GM18517 (cell line): ENCODE measurements around the gene SIRPB2.

Experiments used
- ATAC-seq: cut with Tn5 transposase; IDR thresholded peaks from one replicate; pipeline ENCODE4 v1.9.1; 2021; ENCODE audit warnings: mild to moderate bottlenecking, moderate library complexity; ENCODE audit not compliant: unreplicated experiment

SIRPB2 gene

DNA sequence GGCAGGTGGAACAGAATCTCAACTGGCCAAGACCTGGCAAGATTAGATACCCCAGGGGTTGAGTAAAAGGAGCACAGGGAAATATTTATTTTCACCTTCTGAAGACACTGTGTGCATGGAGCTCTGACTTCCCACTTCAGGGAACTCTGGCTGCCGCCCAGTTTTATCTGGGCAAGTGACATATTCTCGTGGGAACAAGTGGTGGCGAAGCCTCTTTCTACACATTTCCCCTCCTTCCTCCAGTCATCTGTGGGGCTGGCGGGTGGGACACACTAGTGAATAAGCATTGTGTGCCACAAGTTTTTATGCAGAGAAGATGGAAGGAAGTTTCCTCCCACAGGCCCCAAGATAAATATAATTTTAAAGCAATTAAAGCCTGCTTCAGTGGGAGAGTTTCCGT is 48.1 kb downstream of the SIRPB2 start:
- no peak for ATAC-seq

DNA sequence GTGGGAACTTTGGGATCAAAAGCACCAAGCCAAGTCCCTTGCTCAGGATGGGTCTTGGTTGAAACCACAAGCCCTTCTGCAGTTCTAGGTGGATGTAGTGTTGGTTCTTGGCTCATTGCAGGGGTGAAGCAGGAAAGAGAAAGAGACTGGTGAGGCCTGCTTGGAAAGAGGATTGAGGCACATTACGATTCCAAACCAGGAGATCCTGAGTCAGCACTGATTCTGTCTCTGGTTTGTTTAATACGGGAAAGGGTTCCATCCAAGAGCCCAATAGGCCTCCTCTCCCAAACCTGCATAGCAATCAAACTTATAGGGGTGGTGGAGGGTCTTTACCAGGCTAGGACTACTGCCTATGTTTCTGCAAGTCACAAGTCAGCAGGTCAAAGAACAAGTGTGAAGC is 48.9 kb downstream of the SIRPB2 start:
- ATAC-seq: no peak

DNA sequence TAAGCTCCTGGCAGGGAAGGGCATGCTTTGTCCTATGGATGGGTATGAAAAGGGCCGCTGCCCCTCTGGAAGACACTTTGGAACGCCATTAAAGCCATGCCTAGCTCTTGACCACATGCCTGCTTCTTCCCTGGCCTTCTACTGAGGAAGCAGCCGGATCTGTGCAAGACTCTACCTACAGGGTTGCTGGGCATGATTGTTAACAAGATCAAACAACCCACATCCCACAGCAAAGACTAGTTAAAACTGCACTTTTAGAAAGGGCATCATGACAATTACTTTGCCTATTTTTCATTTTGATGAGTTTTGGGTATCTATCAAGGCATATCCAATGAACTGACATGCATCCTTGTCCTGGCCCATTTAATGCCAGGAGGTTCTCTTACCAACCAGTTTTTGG is 50.1 kb downstream of the SIRPB2 start:
- ATAC-seq: no peak

DNA sequence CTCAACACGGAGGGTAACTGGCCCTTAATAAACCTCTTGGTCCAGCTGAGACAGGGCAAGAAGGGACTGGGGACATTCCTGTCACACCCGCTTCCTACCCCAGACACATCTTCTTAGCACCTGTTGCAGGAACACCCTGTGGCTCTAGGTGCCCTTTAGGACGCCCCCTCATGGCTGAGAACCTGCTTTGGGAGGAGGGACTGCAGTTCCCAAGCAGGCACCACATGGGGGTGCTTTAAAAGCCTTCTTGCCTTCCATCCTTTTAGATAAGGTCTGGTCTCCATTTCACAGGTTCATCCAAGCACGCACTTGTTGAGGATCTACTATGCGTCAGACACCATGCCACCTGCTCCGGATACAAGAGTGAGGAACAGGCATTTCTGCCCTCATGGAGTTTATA is 51.2 kb downstream of the SIRPB2 start:
- ATAC-seq: no peak

DNA sequence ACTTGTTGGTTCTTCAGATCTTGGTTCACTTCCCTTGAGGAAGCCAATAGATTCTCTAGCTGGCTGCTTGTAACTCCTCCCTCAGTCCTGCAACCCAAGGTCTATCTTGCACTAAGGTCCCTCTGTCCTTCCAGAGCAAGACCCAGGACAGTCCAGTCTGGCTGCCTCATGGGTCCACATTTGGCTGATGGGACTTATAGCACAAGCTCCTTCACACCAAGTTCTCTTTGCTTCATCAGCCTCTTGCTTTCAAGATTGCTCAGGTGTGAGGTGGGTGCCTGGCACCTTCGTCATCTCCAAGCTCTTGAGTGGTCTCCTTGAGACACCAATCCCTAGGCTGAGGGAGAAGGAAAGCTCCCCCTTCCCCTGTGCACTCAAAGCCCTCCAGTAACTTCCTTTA is 52.9 kb downstream of the SIRPB2 start:
- ATAC-seq: no peak

DNA sequence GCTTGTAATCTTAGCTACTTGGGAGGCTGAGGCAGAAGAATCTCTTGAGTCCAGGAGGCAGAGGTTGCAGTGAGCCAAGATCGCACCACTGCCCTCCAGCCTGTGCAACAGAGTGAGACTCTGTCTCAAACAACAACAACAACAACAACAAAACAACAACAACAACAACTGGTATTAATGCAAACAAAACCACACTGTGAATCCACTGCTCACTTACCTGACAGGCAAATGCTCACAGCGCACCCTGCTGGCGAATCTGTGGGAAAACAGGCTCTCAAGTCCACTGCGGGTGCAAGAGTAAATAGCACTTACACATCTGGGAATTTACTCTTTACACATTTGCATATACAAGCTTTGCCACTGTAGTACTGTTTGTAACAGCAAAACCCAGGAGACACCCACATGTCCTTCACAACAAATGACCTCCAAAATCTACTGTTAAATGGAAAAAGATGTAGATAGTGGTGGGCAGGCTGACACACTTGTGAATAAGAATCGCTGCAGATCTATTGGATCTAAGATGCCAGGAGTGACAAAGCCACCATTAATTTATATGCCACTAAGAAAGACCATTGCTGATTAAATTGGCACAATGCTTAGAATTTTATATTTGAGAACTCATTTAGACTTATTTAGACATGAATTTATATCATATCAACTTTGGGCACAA is 53.9 kb downstream of the SIRPB2 start:
- ATAC-seq: no peak

DNA sequence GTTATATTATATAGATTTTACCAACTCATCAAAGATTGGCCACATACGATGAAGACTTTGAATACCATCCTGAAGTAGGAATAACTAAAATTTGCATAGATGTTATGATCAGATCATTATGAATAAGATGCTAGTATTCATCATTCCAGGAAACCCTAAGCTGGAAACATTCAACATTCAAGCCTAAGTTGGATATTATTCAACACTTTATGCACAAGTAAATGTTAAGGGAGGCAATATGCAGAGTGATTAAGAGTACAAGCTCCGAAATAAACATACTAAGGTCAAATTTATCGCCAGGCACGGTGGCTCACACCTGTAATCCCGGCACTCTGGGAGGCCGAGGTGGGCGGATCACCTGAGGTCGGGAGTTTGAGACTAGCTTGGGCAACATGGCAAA is 55.0 kb downstream of the SIRPB2 start:
- no peak for ATAC-seq

DNA sequence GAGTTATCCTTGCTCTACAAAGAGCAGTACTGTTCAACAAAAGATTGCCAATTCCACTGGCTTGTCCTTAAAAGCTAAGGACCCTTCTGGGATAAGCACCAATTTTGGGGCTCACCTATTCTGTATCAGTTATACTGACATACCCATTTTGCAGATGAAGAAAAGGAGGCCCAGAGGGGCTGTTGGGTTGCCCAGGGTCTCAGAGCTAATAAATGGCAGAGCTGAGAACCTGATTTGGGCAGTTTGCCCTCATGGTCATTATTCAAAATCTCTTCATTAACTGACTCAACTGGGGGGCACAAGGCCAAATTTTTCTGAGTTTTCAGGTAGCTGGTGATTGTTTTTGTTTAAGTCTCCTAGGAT is 55.9 kb downstream of the SIRPB2 start:
- no peak for ATAC-seq

DNA sequence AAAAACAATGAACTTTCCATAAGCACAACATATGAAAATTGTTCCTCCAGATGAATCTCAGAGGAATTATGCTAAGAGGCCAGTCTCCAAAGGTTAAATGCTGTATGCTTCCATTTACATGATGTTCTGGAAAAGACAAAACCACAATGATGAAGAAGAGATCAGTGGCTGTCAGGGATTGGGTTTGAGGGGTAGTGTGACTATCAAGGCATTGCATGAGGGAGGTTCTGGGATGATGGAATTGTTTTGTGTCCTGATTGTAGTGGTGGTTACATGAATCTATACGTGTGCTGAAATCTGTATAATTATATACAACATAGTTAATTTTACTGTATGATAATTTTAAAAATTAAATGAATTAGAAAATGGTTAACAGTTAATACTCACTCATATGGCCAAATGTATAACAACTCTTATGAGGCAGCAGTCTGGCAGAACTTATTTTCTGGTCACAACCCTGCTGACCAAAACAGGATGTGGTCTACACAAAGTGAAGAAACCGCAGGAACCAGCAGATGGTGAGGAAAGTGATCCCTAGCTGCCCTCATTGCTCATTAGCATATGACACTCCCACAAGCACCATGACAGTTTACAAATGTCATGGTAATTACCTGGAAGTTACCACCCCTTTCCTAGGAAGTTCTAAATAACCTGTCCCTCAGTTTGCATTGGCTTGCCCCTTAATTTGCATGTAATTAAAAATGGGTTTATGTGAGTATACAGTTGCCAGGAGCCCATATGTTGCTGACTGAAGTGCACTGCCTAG is 56.5 kb downstream of the SIRPB2 start:
- ATAC-seq: peak; percentile 87

DNA sequence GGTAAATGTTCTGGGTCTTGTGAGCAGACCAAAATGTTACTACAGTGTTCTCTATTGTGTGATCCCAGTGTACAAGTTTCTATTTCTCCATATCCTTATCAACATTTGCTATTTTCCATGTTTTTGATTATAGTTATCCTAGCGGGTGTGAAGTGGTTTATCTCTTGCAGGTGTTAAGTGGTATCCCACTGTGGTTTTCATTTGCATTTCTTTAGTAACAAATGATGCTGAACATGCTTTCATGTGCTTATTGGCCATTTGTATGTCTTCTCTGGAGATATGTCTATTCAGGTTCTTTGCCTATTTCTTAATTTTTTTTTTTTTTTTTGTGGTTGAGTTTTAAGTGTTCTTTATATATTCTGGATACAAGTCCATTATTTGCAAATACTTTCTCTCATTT is 60.1 kb downstream of the SIRPB2 start:
- ATAC-seq: no peak

DNA sequence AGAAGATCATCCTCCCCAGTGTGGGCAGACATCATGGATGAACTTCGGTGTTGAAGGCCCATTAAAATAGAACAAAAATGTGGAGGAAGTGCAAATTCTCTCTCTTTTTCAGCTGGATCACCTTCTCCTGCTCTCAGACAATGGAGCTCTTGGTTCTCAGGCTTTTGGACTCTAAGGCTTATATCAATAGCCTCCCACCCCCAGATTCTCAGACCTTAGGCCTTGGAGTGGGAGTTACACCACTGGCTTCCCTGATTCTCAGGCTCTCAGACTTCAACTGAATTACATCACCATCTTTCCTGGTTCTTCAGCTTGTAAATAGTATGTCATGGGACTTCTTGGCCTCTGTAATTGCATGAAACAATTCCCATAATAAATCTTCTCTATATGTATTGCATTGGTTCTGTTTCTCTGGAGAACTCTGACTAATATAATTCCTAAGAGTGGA is 61.2 kb downstream of the SIRPB2 start:
- ATAC-seq: no peak

DNA sequence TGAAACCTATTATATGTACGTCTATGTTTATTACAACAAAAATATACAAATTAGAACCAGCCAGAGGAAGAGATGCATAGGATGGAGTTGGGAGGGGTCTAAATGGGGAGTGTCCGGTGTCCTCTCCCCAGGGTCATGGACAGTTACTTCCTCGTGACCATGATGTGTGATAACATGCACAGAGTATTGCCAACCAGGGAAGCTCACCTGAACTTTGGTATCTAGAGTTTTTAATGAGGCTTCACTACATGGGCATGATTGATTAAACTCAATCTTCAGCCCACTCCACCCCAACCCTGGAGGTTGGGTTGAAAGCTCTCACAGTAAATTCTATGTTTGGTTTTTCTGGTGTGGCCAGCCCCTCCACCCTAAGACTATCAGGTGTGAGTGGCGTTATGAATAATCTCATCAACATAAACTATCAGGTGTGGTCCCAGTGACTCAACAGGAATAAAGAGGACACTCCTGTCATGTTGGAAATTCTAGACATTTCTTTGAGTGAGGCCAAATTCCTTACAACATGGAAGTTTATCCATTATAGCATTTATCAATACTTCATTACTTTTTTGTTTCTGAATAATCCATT is 62.0 kb downstream of the SIRPB2 start:
- no peak for ATAC-seq

DNA sequence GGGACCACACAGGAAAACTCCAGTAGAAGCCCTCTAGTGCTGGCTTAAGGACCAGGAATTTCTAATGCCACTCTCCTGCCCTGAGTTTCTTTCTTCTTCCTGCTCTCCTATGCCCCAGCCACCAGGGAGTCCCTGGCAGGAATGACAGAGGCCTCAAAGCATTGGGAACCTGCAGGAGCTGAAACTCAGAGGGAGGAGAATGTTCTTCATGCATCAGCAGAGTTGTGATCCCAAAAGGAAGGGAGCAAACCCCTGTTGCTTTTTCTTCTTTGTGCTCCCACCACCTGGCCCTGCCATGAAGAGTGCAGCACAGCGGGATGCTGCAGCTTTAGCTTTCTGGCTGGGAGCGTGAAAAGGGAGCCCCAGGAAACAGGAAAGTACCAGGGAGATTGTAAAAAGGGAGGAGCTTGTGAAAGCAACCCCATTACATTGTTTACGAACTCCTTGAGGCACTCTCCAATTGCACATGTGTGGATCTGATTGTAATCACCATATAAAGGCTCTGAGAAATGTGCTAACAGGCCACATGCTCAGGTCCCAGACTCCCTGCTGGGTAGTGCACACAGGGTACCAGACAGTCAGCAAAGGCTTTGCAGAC is 63.7 kb downstream of the SIRPB2 start:
- ATAC-seq: no peak

DNA sequence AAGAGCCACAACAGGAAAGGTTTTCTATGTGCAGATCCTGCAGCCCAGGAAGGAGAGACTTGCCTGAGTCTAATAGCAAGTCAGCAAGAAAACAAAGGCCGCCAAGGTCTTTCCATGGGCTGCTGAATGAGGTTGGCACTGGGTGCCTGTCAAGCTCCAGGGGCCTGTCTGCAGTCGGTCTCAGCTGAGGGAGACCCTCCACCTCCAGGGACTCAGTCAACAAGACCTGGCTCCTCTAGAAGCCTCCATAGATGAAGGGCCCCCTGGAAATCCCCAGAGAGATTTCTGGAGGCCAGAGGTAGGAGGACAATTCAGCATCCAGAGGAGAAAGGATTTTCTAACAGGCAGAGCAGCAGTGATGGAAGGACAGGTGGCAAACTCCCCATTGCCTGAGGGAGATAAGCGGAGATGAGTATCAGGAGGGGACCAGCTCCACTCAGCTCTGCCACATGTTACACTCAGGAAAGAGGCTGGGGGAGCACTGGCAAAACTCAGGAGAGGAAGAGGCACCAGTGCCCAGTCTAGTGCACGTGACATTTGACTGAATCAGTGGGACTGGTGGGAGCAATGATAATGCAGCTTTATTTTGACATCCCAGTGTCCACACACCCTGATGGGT is 64.9 kb downstream of the SIRPB2 start:
- no peak for ATAC-seq
